OCI-LY3 (cell line): Measurements from ENCODE around the gene POTEI.
"Not testable (repeated sequence)": the region's sequence is repeated elsewhere in the genome, so short reads cannot be mapped to it uniquely, and the experiment has no call there.

Source experiments
- H2AFZ ChIP-seq: fragments of 200-600, 300-600 bp; shearing (Covaris generic); 2 replicates; pipeline ENCODE4 v1.6.0; 2014; ENCODE audit warnings: antibody characterized with exemption, low read depth, low read length
- H3K27ac ChIP-seq: fragments of 200-600, 300-600 bp; sonication (generic); 2 replicates; pipeline ENCODE4 v1.5.1; 2014; ENCODE audit warnings: mild to moderate bottlenecking, low read length, moderate library complexity, mixed read lengths
- H3K27me3 ChIP-seq: fragments of 200-600, 300-600 bp; sonication (generic); 2 replicates; pipeline ENCODE4 v1.6.1; 2014; ENCODE audit warnings: low read depth, low read length, mixed read lengths
- H3K36me3 ChIP-seq: fragments of 200-600, 300-600 bp; sonication (generic); replicated peaks from 2 replicates; pipeline ENCODE3; 2014; ENCODE audit warnings: low read depth, low read length, mixed read lengths
- H3K4me1 ChIP-seq: fragments of 300-600, 200-600 bp; sonication (generic); 2 replicates; pipeline ENCODE4 v1.6.1; 2014; ENCODE audit warnings: low read length, mixed read lengths
- H3K4me2 ChIP-seq: fragments of 200-600, 300-600 bp; sonication (generic); 2 replicates; pipeline ENCODE4 v1.6.1; 2014; ENCODE audit warnings: low read length, mixed read lengths
- H3K4me3 ChIP-seq: fragments of 300-600, 200-600 bp; sonication (generic); 2 replicates; pipeline ENCODE4 v1.5.1; 2014; ENCODE audit warnings: antibody characterized with exemption, mild to moderate bottlenecking, low read length, moderate library complexity
- H3K79me2 ChIP-seq: fragments of 300-600, 200-600 bp; shearing (Covaris generic); 2 replicates; pipeline ENCODE4 v1.6.1; 2014; ENCODE audit warnings: mild to moderate bottlenecking, low read length, mixed read lengths
- H3K9ac ChIP-seq: fragments of 300-600, 200-600 bp; shearing (Covaris generic); 2 replicates; pipeline ENCODE4 v1.6.0; 2014; ENCODE audit warnings: mild to moderate bottlenecking, low read length, moderate library complexity
- H3K9me3 ChIP-seq: fragments of 200-600, 300-600 bp; shearing (Covaris generic); 2 replicates; pipeline ENCODE4 v1.6.1; 2014; ENCODE audit warnings: low read length, mixed read lengths; ENCODE audit not compliant: insufficient read depth
- H4K20me1 ChIP-seq: fragments of 200-600, 300-600 bp; sonication (generic); 2 replicates; pipeline ENCODE4 v1.6.1; 2016; ENCODE audit warnings: low read length, mixed read lengths; ENCODE audit not compliant: insufficient read depth

Gene POTEI

DNA sequence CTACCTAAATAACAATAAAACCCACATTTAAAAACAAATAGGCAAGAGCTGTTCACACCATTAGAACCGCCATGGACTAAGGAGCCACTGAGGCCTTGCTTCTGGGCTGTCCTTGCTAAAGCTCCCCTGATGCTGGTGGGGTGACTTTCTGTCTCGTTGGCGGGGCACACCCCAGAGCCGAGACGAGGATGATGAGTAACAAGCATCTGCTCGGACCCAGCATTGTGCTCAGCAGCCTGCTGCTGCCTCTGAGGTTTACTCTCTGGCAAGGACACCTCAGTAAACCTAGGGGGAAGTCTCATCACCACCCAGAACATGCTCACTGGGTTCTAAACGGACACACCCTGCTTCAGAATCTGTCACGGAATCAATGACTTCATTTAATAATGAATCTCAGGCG lies 22.5 kb upstream of the POTEI start:
- H3K9ac ChIP-seq, H3K4me1 ChIP-seq, H4K20me1 ChIP-seq, H3K79me2 ChIP-seq, H3K9me3 ChIP-seq, H3K36me3 ChIP-seq, H3K27me3 ChIP-seq, H3K4me2 ChIP-seq, H3K4me3 ChIP-seq, H2AFZ ChIP-seq, H3K27ac ChIP-seq: not testable (repeated sequence)

- not testable (repeated sequence) for H3K27me3 ChIP-seq, H2AFZ ChIP-seq, H3K4me2 ChIP-seq, H3K4me1 ChIP-seq, H3K36me3 ChIP-seq, H3K27ac ChIP-seq, H3K9me3 ChIP-seq, H3K4me3 ChIP-seq, H3K79me2 ChIP-seq, H4K20me1 ChIP-seq, H3K9ac ChIP-seq
These were observed 22.1 kb upstream of the POTEI start for GRCh38 chr2:130531225-130531624.

DNA sequence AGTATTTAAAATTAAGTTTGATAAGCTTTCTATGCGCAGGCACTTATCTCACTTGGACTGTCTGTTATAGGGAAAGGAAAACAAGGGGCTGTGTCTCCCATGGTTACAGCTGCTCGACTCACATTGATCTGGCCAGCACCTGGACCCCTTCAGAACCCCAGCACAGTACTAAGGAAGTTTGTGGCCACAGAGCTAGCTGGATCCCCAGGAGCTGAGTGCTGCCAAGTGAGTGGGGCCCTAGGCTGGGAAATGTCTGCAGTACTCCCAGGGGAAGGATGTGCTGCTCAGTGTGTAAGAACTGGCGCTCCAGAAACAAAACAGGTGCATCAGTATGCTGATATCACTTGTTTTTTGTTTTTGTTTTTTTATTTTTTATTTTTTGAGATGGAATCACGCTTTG lies 21.1 kb upstream of the POTEI start:
- H2AFZ ChIP-seq, H3K9me3 ChIP-seq, H3K4me2 ChIP-seq, H3K79me2 ChIP-seq, H3K27ac ChIP-seq, H3K27me3 ChIP-seq, H3K4me1 ChIP-seq, H3K36me3 ChIP-seq, H3K9ac ChIP-seq, H4K20me1 ChIP-seq, H3K4me3 ChIP-seq: not testable (repeated sequence)

DNA sequence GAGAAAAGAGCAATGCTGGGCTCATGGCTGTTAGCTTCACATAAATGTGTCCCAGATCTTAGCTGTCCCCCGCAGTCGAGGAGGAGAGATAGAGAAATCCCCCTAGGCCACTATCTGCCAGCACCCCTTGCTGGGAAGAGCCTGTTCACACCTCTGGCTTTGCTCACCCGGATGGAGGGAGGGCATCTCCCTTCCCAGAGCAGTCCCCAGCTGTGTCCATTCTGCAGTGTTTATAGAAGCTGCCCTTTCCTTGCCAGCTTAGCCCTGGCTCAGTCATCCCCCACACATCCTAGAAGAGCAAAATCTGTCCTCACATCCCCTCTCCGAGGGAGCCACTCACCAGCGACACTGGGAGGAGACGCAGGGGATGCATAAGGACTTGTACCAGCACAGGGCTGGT lies 20.4 kb upstream of the POTEI start:
- H3K27ac ChIP-seq, H4K20me1 ChIP-seq, H3K79me2 ChIP-seq, H3K36me3 ChIP-seq, H3K9me3 ChIP-seq, H3K4me3 ChIP-seq, H3K9ac ChIP-seq, H2AFZ ChIP-seq, H3K27me3 ChIP-seq, H3K4me2 ChIP-seq, H3K4me1 ChIP-seq: not testable (repeated sequence)

GRCh38 chr2:130527365-130527967 lies 18.3 kb upstream of the POTEI start:
- H3K79me2 ChIP-seq, H4K20me1 ChIP-seq, H2AFZ ChIP-seq, H3K4me3 ChIP-seq, H3K4me1 ChIP-seq, H3K9ac ChIP-seq, H3K4me2 ChIP-seq, H3K27me3 ChIP-seq, H3K9me3 ChIP-seq, H3K27ac ChIP-seq, H3K36me3 ChIP-seq: not testable (repeated sequence)

DNA sequence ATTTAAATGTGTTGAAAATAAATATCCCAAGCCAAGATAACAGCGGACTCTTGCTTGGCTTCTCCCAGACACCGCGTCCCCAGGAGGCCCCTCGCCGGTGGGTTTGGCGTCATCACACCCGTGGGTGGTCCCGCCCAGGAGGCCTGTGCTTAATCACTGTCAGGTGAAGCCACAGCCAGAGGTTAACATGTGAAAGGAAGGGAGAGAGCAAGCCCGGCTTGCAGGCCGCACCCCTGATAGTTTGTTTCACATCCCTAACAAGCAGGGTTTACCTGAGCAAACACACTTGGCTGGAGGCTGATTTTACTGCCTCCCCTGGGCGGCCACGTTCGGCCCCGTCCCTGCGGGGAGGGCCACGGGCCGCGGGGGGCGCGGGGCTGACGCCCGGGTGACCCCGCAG lies 13.3 kb upstream of the POTEI start:
- H3K4me1 ChIP-seq, H3K36me3 ChIP-seq, H3K4me2 ChIP-seq, H3K27me3 ChIP-seq, H3K27ac ChIP-seq, H2AFZ ChIP-seq, H3K9ac ChIP-seq, H3K9me3 ChIP-seq, H3K79me2 ChIP-seq, H3K4me3 ChIP-seq, H4K20me1 ChIP-seq: not testable (repeated sequence)

DNA sequence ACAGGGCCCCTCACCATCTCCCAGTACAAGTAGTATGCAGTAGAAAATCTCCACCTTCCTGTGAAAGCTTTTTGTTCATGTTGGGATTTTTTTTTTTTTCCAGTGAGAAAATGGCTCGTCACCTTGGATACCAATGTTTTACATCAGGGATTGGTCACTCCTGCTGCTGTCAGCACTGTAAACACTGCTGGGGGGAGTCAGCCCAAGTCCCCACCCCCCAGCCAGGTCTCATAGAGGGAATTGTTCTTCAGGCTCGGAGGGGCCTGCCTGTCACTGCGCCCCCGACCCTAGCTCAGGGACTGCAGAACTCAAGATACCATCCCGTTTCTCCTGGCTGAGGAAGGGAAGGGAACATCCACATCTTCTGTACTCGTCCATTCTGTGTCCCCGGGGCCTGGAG lies 11.9 kb upstream of the POTEI start, which contains the start of gene CFC1B:
Gene CFC1B (plus strand): TSS at position 231 of the 400 bp plus-strand sequence. CDS start 263 bp downstream, outside the sequence.
- not testable (repeated sequence) for H3K4me3 ChIP-seq, H3K27ac ChIP-seq, H4K20me1 ChIP-seq, H3K27me3 ChIP-seq, H3K9ac ChIP-seq, H2AFZ ChIP-seq, H3K4me2 ChIP-seq, H3K79me2 ChIP-seq, H3K9me3 ChIP-seq, H3K4me1 ChIP-seq, H3K36me3 ChIP-seq

DNA sequence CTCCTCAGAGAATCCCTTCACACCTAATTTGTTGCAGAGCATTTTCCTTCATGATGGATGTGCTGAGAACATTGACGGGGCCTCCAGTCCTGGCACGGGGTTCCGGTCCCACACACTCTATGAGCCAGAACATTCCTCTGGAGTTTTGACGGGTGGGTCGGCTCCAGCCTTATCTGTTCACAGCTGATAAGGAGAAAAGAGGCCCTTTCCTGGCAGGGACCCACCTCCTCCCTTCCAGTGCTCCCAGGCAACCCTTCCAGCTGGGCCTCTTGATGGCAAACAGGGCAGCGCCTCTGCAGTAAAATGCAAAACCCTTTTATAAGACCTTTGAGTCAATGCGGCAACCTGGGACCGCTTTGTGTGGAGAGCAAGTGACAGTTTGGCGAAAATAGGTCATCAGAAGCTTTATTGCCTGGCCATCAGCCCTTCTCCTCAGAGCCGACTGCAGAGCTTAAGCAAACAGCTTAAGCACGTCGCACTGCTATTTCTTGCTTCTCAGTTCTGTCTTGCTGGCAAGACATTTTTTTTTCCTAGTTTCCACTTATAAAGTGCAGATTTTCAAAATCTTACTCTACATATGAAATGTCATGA lies 9.5 kb upstream of the POTEI start:
- H3K27ac ChIP-seq, H3K4me3 ChIP-seq, H3K9me3 ChIP-seq, H3K4me1 ChIP-seq, H3K4me2 ChIP-seq, H3K79me2 ChIP-seq, H2AFZ ChIP-seq, H3K27me3 ChIP-seq, H3K36me3 ChIP-seq, H3K9ac ChIP-seq, H4K20me1 ChIP-seq: not testable (repeated sequence)

GRCh38 chr2:130511747-130512451 lies 2.8 kb upstream of the POTEI start:
- H3K9ac ChIP-seq, H4K20me1 ChIP-seq, H3K79me2 ChIP-seq, H3K4me2 ChIP-seq, H3K9me3 ChIP-seq, H3K36me3 ChIP-seq, H2AFZ ChIP-seq, H3K27ac ChIP-seq, H3K4me1 ChIP-seq, H3K4me3 ChIP-seq, H3K27me3 ChIP-seq: not testable (repeated sequence)
